PC-9 (cell line): ENCODE results near the gene TSR3. TPM values are rescaled to one million over a fixed set of nuclear protein-coding genes. Genes with fewer than 3 reads are reported as not detected.

Experiments
- BruUV-seq: library from RNA; stranded (reverse); fragments of 400-500 nt; replicated peaks from 2 replicates; lab custom pipeline; 2021; lab: Mats Ljungman, UMichigan
- CTCF ChIA-PET: fragments of 300-600 bp; sonication (Branson Sonifier 250); formaldehyde crosslinking; loops from one replicate; lab custom pipeline; 2022; ENCODE audit warnings: antibody characterized with exemption; lab: Charles Lee
- POLR2A ChIA-PET: fragments of 300-600 bp; sonication (Branson Sonifier 250); formaldehyde crosslinking; loops from one replicate; lab custom pipeline; 2022; ENCODE audit warnings: antibody characterized with exemption; ENCODE audit not compliant: unreplicated experiment; lab: Charles Lee
- DNase-seq, 2 experiments: peaks; one replicate each; pipeline versions ENCODE4 v3.0.0 to v3.0.0-alpha.2; 2015 to 2022; ENCODE audit warnings: mixed read lengths in 1 of 2
- H2AFZ ChIP-seq: fragments of 200-600 bp; sonication (generic); 2 replicates; pipeline ENCODE4 v1.8.1; 2017; ENCODE audit warnings: antibody characterized with exemption
- H3F3A ChIP-seq: fragments of 200-600 bp; sonication (generic); 2 replicates; pipeline ENCODE4 v1.8.1; 2017; ENCODE audit warnings: antibody characterized with exemption, mild to moderate bottlenecking, low read depth; ENCODE audit not compliant: insufficient read depth
- H3K27ac ChIP-seq: fragments of 200-600 bp; sonication (generic); 2 replicates; pipeline ENCODE4 v1.6.1; 2016; ENCODE audit warnings: mixed run types
- H3K27me3 ChIP-seq: fragments of 200-600 bp; sonication (generic); 2 replicates; pipeline ENCODE4 v1.6.1; 2016; ENCODE audit warnings: low read depth, mixed run types; ENCODE audit not compliant: insufficient read depth
- H3K36me3 ChIP-seq: fragments of 200-600 bp; sonication (generic); 2 replicates; pipeline ENCODE4 v1.6.1; 2016; ENCODE audit warnings: low read depth, mixed run types
- H3K4me1 ChIP-seq: fragments of 200-600 bp; sonication (generic); replicated peaks from 2 replicates; pipeline ENCODE4 v1.6.1; 2016; ENCODE audit warnings: mixed run types; ENCODE audit not compliant: insufficient read depth
- H3K4me2 ChIP-seq: fragments of 200-600 bp; sonication (generic); 2 replicates; pipeline ENCODE4 v1.6.1; 2017; ENCODE audit warnings: mixed run types
- H3K4me3 ChIP-seq: fragments of 200-600 bp; sonication (generic); 2 replicates; pipeline ENCODE4 v1.6.1; 2016; ENCODE audit warnings: mixed run types
- H3K79me2 ChIP-seq: fragments of 200-600 bp; sonication (generic); 2 replicates; pipeline ENCODE4 v1.6.1; 2017; ENCODE audit warnings: low read depth, mixed run types
- H3K9me2 ChIP-seq: fragments of 200-600 bp; sonication (generic); 2 replicates; pipeline ENCODE4 v1.8.1; 2017; ENCODE audit warnings: mild to moderate bottlenecking; ENCODE audit not compliant: insufficient read depth
- H3K9me3 ChIP-seq: fragments of 200-600 bp; sonication (generic); 2 replicates; pipeline ENCODE4 v1.8.1; 2016; ENCODE audit warnings: low read depth; ENCODE audit not compliant: insufficient read depth
- H4K20me1 ChIP-seq: fragments of 200-600 bp; sonication (generic); 2 replicates; pipeline ENCODE4 v1.8.1; 2017; ENCODE audit not compliant: insufficient read depth
- EZH2 ChIP-seq: fragments of 200-600 bp; sonication (generic); IDR thresholded peaks from 2 replicates; pipeline ENCODE4 v1.8.0; 2017; ENCODE audit warnings: antibody characterized with exemption, low read depth
- intact Hi-C: fragments of 100-400 bp; cut with micrococcal nuclease; formaldehyde crosslinking; loops from one replicate; pipeline ENCODE4 v1.10.0; 2022; ENCODE audit not compliant: unreplicated experiment
- total RNA-seq: library from RNA; stranded (reverse); gene quantifications from 2 replicates; pipeline ENCODE4 v1.2.3, GENCODE V29; 2021
- TF ChIP-seq, protein P1 (sequence below): fragments of 200-600 bp; sonication (generic); conservative IDR thresholded peaks from 2 replicates; pipeline ENCODE4 v1.6.1; 2017; ENCODE audit warnings: mixed run types, antibody characterized with exemption, mild to moderate bottlenecking, moderate library complexity

Gene TSR3
- total RNA-seq, 1 experiment from 2014 or later = 69.5 TPM

DNA sequence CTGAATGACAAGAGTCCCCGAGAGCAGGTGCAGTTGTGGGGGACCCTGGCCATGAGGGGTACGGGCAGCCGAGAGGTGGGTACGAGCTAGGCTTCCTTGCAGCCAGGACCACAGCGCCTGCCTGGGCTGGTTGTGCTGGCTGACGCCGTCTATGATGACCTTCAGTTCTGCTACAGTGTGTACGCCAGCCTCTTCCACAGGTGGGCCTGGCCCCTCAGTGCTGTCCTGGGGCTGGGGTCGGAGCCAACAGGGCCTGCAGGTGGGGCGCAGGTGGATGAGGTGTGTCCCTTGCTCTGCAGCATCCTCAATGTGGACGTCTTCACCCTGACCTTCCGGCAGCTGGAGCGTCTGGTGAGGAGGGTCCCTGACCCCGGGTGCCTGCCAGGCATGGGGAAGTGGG is 7.2 kb downstream of the TSR3 start:
- CTCF ChIA-PET = no interaction called here
- intact Hi-C loops = no loop called here

DNA sequence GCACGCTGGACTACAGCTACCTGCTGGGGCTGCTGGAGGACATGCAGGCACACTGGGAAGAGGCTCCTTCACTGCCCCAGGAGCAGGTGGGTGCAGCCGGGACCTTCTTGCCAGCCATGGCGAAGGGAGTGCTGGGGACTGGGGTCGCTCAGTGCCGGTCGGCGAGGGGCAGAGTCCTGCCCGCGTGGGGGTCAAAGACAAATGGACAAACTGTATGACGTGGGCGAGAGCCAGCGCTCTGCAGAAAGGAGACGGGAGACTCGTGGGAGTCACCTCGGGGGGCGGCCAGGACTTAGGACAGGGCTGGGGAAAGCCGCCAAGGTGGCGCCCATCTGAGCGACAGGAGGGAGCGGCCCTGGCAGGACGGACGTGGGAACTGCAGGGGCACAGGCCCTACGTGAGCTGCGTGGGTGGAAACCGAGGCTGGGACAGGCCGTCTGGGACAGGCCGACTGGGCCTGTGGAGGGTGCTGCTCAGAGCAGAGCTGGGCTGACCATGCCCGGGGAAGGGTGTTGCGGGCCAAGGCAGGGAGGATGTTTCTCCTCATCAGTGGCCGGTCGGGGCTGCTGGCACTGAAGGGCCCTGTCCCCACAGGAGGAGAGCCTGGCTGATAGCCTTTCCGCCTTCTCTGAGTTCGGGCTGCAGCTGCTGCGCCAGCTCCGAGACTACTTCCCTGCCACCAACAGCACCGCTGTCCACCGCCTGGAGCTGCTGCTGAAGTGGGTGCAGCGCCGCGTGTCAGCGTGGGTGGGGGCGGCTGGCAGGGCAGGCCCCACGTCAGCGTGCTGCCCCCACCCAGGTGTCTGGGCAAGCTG is 8.0 kb downstream of the TSR3 start:
- 0 out of 2 replicates have a peak, but pooled peaks cover 4% of the 10 kb centered on the region for H3F3A ChIP-seq
- no peaks in the 10 kb centered on the region for H3K36me3 ChIP-seq
- no peak for DNase-seq
- no peak overlapping the region for H2AFZ ChIP-seq
- H3K4me2 ChIP-seq = peak overlapping the region; percentile 62
- no peaks in the 10 kb centered on the region for H3K27me3 ChIP-seq
- no peaks in the 10 kb centered on the region for H3K9me3 ChIP-seq
- intact Hi-C loops = no loop called here
- no peak overlapping the region for H3K4me3 ChIP-seq
- H3K9me2 ChIP-seq = no peaks in the 10 kb centered on the region
- ChIA-PET POLR2A (interaction anchor here (0.6 to 1.0 kb wide), 5 partner anchors 12 to 684 kb away, joined by 3 to 8 read pairs (median 4); no protein-coding TSS in a partner anchor), CTCF (interaction anchor here (0.6 to 1.0 kb wide), 2 partner anchors 42 to 287 kb away, joined by 3 to 5 read pairs; no protein-coding TSS in a partner anchor)
- TF ChIP-seq, protein P1, sequence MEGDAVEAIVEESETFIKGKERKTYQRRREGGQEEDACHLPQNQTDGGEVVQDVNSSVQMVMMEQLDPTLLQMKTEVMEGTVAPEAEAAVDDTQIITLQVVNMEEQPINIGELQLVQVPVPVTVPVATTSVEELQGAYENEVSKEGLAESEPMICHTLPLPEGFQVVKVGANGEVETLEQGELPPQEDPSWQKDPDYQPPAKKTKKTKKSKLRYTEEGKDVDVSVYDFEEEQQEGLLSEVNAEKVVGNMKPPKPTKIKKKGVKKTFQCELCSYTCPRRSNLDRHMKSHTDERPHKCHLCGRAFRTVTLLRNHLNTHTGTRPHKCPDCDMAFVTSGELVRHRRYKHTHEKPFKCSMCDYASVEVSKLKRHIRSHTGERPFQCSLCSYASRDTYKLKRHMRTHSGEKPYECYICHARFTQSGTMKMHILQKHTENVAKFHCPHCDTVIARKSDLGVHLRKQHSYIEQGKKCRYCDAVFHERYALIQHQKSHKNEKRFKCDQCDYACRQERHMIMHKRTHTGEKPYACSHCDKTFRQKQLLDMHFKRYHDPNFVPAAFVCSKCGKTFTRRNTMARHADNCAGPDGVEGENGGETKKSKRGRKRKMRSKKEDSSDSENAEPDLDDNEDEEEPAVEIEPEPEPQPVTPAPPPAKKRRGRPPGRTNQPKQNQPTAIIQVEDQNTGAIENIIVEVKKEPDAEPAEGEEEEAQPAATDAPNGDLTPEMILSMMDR = no peak
- no peak for TF ChIP-seq EZH2
- H3K79me2 ChIP-seq = no peaks in the 10 kb centered on the region
- BruUV-seq = no TSS peak
- H3K27ac ChIP-seq = no peak overlapping the region
- H3K4me1 ChIP-seq = 0 out of 2 replicates have a peak, but pooled peaks cover 5% of the 10 kb centered on the region
- no peaks in the 10 kb centered on the region for H4K20me1 ChIP-seq

More for the DNA sequence above, 7.2 kb downstream of the TSR3 start:
- Histone ChIP-seq H4K20me1 (no peaks in the 10 kb centered on the region), H3K4me3 (no peak overlapping the region), H3K36me3 (no peaks in the 10 kb centered on the region), H3K79me2 (no peaks in the 10 kb centered on the region), H3K4me2 (no peak overlapping the region), H2AFZ (no peak overlapping the region), H3K9me3 (no peaks in the 10 kb centered on the region), H3K27me3 (no peaks in the 10 kb centered on the region), H3K9me2 (no peaks in the 10 kb centered on the region), H3K27ac (no peak overlapping the region), H3F3A (0 out of 2 replicates have a peak, but pooled peaks cover 4% of the 10 kb centered on the region), H3K4me1 (0 out of 2 replicates have a peak, but pooled peaks cover 5% of the 10 kb centered on the region)
- DNase-seq = no peak
- no TSS peak for BruUV-seq
- no peak for TF ChIP-seq EZH2
- TF ChIP-seq, protein P1 = no peak
- POLR2A ChIA-PET = interaction anchor here (0.6 kb wide), 1 partner anchor 13 kb away, joined by 3 read pairs; no protein-coding TSS in a partner anchor

DNA sequence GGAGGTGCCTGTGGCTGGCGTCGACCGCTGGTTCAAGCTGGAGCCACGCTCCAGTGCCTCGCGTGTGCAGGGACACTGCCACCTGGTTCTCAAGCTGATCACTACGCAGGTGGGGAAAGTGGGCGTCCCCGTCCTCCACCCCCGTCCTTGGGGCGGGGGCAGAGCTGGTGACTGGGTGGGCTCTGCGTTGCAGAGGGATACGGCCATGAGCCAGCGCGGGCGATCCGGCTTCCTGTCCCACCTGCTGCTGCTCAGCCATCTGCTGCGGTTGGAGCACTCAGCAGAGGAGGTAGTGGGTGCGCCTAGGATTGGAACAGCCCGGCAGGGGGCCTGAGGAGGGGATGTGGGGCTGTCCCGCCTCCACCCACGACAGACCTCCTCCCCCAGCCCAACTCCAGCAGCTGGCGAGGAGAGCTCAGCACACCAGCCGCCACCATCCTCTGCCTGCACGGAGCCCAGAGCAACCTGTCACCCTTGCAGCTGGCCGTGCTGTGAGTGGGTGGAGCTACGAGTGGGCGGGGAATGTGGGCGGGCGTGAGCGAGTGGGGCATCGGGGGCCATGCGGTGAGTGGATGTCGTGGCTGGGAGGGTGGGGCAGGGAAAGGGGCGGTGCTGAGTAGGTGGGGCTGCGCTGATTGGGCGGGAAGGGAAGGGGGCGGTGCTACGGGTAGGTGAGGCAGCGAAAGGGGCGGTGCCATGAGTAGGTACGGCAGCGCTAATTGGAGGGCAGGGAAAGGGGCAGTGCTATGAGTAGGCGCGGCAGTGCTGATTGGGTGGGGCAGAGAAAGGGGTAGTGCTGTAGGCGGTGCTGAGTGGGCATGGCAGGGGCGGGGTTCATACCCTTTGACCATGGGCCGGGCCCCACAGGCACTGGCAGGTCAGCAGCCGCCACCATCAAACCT is 8.9 kb downstream of the TSR3 start:
- ChIA-PET CTCF (interaction anchor here (0.6 to 1.0 kb wide), 3 partner anchors 41 to 625 kb away, joined by 3 to 5 read pairs (median 4); no protein-coding TSS in a partner anchor), POLR2A (interaction anchor here (0.6 to 1.0 kb wide), 10 partner anchors 10 to 685 kb away, joined by 4 to 60 read pairs (median 8); partner anchors contain the start of gene RPS2)
- H3K79me2 ChIP-seq = no peaks in the 10 kb centered on the region
- no peak for TF ChIP-seq EZH2
- TF ChIP-seq, protein P1 = no peak
- no TSS peak for BruUV-seq
- H4K20me1 ChIP-seq = no peaks in the 10 kb centered on the region
- no peak overlapping the region for H2AFZ ChIP-seq
- no peak overlapping the region for H3K27ac ChIP-seq
- no peaks in the 10 kb centered on the region for H3K27me3 ChIP-seq
- 0 out of 2 replicates have a peak, but pooled peaks cover 5% of the 10 kb centered on the region for H3K4me1 ChIP-seq
- intact Hi-C loops = no loop called here
- no peaks in the 10 kb centered on the region for H3K36me3 ChIP-seq
- H3F3A ChIP-seq = 0 out of 2 replicates have a peak, but pooled peaks cover 4% of the 10 kb centered on the region
- peak overlapping the region; percentile 66 for H3K4me2 ChIP-seq
- no peak overlapping the region for H3K4me3 ChIP-seq
- no peaks in the 10 kb centered on the region for H3K9me2 ChIP-seq
- DNase-seq = peak; percentile 90 to 98
- no peaks in the 10 kb centered on the region for H3K9me3 ChIP-seq
